Measurements from ENCODE around the gene ISL2. TPM values are rescaled to one million over a fixed set of nuclear protein-coding genes. Genes with fewer than 3 reads are reported as not detected.

The ISL2 gene
- polyA plus RNA-seq, 3 donors from 2014 or later = not detected

- H3K36me3 Mint-ChIP-seq = peaks cover 0 to 4% (median 0%) of the 10 kb centered on the region in 3 donors
- H3K4me1 Mint-ChIP-seq = peaks cover 63 to 84% of the 10 kb centered on the region in 2 donors
- peak overlapping the region; percentile 85 to 96 (median 88) for H3K4me3 Mint-ChIP-seq
- peaks cover 38 to 72% (median 62%) of the 10 kb centered on the region in 3 donors for H3K27me3 Mint-ChIP-seq (ENCODE audit: low read depth in 3 of 3)
- peak in 2 of 3 donors; percentile 50 to 53 for DNase-seq
- peaks cover 0 to 8% (median 0%) of the 10 kb centered on the region in 6 donors for H3K9me3 Mint-ChIP-seq
- no peak overlapping the region for H3K27ac Mint-ChIP-seq
Observed at GRCh38 chr15:76340803-76341365, 4.3 kb downstream of the ISL2 start.

DNA sequence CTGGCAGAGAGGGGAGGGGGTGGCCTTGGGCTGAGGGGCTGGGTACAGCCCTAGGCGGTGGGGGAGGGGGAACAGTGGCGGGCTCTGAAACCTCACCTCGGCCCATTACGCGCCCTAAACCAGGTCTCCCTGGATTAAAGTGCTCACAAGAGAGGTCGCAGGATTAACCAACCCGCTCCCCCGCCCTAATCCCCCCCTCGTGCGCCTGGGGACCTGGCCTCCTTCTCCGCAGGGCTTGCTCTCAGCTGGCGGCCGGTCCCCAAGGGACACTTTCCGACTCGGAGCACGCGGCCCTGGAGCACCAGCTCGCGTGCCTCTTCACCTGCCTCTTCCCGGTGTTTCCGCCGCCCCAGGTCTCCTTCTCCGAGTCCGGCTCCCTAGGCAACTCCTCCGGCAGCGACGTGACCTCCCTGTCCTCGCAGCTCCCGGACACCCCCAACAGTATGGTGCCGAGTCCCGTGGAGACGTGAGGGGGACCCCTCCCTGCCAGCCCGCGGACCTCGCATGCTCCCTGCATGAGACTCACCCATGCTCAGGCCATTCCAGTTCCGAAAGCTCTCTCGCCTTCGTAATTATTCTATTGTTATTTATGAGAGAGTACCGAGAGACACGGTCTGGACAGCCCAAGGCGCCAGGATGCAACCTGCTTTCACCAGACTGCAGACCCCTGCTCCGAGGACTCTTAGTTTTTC, 4.9 kb downstream of the ISL2 start:
- peaks cover 61 to 81% of the 10 kb centered on the region in 2 donors for H3K4me1 Mint-ChIP-seq
- H3K27me3 Mint-ChIP-seq (ENCODE audit: low read depth in 3 of 3) = peaks cover 36 to 70% (median 62%) of the 10 kb centered on the region in 3 donors
- DNase-seq = no peak
- peaks cover 0 to 8% (median 0%) of the 10 kb centered on the region in 6 donors for H3K9me3 Mint-ChIP-seq
- peaks cover 0 to 4% (median 0%) of the 10 kb centered on the region in 3 donors for H3K36me3 Mint-ChIP-seq
- peak overlapping the region; percentile 72 to 88 (median 77) for H3K4me3 Mint-ChIP-seq
- H3K27ac Mint-ChIP-seq = no peak overlapping the region

GRCh38 chr15:76342058-76342381, 5.4 kb downstream of the ISL2 start:
- H3K4me3 Mint-ChIP-seq = peak overlapping the region; percentile 72 to 85 (median 77)
- peaks cover 58 to 76% of the 10 kb centered on the region in 2 donors for H3K4me1 Mint-ChIP-seq
- DNase-seq = no peak
- peaks cover 0 to 8% (median 0%) of the 10 kb centered on the region in 6 donors for H3K9me3 Mint-ChIP-seq
- peaks cover 32 to 65% (median 63%) of the 10 kb centered on the region in 3 donors for H3K27me3 Mint-ChIP-seq (ENCODE audit: low read depth in 3 of 3)
- H3K36me3 Mint-ChIP-seq = peaks cover 0 to 2% (median 0%) of the 10 kb centered on the region in 3 donors
- no peak overlapping the region for H3K27ac Mint-ChIP-seq

DNA sequence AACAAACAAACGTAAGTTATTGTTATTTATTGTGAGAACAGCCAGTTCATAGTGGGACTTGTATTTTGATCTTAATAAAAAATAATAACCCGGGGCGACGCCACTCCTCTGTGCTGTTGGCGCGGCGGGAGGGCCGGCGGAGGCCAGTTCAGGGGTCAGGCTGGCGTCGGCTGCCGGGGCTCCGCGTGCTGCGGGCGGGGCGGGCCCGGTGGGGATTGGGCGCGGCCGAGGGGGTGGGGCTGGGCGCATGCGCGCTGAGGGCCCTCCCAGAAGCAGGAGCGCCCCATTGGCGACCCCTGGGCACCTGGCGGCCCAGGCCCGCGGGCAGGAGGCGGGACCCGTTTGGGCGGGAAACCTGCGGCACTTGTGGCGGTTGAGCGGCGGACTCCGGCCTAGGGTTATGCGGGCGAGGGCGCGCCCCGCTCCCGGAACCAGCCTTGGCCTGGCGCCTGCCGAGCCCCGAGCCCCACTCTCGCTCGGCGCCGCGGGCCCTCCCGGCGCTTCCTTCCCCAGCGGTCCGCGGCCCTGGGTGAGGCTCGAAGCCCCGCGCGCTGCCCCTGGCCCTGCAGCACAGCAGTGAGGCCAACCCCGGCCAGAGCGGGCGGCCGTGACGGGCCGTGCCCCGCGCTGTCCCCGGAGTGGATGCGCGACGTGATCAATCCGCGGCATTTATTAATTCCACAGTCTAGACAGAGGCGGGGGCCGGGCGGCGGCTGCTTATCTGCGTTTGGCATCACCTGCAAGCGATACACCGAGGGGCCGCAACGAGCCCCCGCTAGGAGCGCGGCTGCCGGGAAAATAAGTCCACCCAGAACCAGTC, 6.0 kb downstream of the ISL2 start:
- Mint-ChIP-seq H3K36me3 (peaks cover 0 to 1% (median 0%) of the 10 kb centered on the region in 3 donors), H3K4me3 (peak overlapping the region; percentile 60 to 85 (median 77)), H3K9me3 (peaks cover 0 to 5% (median 0%) of the 10 kb centered on the region in 6 donors), H3K27me3 (ENCODE audit: low read depth in 3 of 3) (peaks cover 26 to 60% (median 60%) of the 10 kb centered on the region in 3 donors), H3K4me1 (peaks cover 53 to 72% of the 10 kb centered on the region in 2 donors), H3K27ac (no peak overlapping the region)
- DNase-seq = no peak

DNA sequence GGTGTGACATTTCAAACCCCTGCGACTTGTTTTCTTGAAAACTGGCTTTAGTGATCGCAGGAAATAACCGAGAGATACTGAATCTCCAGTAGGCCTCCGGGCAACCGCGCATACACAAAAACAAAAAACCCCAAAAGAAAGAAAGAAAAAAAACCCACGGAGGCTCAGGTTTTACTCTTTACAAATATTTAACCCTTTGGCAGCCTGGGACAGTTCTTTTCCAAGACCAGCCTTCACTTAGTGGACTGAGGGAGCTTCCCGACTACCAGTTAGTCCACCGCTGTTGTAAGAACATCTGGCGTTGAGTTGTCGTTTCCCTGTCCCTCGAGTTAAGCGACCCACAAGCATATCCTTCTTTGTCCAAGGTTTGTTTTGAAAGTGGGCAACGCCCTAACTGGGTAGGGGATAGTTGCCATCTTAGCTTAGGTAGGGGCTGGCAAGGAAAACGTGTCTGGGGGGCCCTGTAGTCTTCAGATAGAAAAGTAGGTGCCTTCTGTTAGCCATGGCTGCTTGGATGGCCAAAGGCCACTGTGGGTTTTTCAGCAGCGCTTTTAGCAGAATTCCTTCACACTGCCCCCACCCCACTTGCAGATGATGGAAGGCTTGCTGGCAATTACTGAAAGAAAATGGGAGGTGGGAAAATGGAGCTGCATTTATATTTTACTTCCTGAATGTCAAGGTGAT, 6.9 kb downstream of the ISL2 start:
- no peak for DNase-seq
- H3K27me3 Mint-ChIP-seq (ENCODE audit: low read depth in 3 of 3) = peaks cover 25 to 64% (median 63%) of the 10 kb centered on the region in 3 donors
- H3K4me3 Mint-ChIP-seq = peak overlapping the region in 3 of 5 donors; percentile 4 to 46 (median 17)
- no peak overlapping the region for H3K27ac Mint-ChIP-seq
- peaks cover 52 to 71% of the 10 kb centered on the region in 2 donors for H3K4me1 Mint-ChIP-seq
- peaks cover 7 to 10% (median 8%) of the 10 kb centered on the region in 3 donors for H3K36me3 Mint-ChIP-seq
- H3K9me3 Mint-ChIP-seq = peaks cover 0 to 5% (median 0%) of the 10 kb centered on the region in 6 donors

DNA sequence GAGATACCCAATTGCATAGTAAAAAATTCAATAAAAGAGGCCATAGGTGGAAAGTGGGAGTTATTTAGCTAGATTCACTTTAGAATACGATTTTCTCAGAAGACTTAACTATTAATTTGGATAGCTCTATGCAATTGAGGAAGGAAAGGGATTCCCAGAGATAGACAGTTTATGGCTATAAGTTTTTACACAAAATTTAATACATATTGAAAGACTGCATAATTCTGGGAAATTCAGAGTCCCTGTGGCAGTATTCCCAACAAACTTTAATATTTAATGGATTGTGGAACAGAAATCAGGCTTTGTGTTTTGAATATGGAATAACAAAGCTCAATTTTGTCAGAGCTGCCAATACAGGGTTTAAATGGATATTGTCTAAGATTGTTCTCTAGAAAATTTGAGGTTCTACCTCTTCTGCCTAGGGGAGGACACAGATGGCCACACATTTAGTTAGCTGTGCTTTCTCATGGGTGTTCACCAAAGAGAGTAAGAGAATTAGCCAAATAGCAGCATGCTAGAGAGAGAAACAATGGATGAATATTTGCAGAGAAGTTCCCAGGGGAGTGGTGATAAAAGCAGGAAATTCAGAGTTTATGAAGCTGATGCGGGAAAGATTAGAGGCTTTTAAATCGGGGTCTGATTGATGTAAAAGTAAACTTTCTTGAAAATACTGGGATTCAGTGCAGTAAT, 8.5 kb downstream of the ISL2 start:
- H3K36me3 Mint-ChIP-seq = peaks cover 11 to 17% (median 15%) of the 10 kb centered on the region in 3 donors
- peaks cover 19 to 54% (median 50%) of the 10 kb centered on the region in 3 donors for H3K27me3 Mint-ChIP-seq (ENCODE audit: low read depth in 3 of 3)
- peaks cover 42 to 56% of the 10 kb centered on the region in 2 donors for H3K4me1 Mint-ChIP-seq
- H3K9me3 Mint-ChIP-seq = peaks cover 0 to 5% (median 0%) of the 10 kb centered on the region in 6 donors
- H3K27ac Mint-ChIP-seq = no peak overlapping the region
- no peak for DNase-seq
- peak overlapping the region; percentile 56 to 72 (median 61) for H3K4me3 Mint-ChIP-seq

DNA sequence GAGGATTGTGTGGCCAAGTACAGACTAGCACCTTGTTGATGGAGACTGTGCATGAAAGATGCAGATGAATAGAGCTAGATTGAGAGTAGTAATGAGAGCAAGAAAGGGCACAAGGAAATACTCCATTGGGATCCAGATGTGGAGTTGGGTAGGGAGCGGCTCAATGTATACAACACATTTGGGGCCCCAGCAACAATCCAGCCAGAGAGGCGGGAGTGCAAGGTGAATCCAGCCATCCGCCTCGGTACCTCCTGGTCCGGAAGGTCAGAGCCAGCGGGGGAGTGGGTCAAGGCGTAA, 9.0 kb downstream of the ISL2 start:
- Mint-ChIP-seq H3K4me1 (peaks cover 37 to 51% of the 10 kb centered on the region in 2 donors), H3K4me3 (peak overlapping the region; percentile 56 to 72 (median 61)), H3K27ac (no peak overlapping the region), H3K9me3 (peaks cover 0 to 5% (median 0%) of the 10 kb centered on the region in 6 donors), H3K36me3 (peaks cover 15 to 22% (median 15%) of the 10 kb centered on the region in 3 donors), H3K27me3 (ENCODE audit: low read depth in 3 of 3) (peaks cover 16 to 49% (median 45%) of the 10 kb centered on the region in 3 donors)
- no peak for DNase-seq

DNA sequence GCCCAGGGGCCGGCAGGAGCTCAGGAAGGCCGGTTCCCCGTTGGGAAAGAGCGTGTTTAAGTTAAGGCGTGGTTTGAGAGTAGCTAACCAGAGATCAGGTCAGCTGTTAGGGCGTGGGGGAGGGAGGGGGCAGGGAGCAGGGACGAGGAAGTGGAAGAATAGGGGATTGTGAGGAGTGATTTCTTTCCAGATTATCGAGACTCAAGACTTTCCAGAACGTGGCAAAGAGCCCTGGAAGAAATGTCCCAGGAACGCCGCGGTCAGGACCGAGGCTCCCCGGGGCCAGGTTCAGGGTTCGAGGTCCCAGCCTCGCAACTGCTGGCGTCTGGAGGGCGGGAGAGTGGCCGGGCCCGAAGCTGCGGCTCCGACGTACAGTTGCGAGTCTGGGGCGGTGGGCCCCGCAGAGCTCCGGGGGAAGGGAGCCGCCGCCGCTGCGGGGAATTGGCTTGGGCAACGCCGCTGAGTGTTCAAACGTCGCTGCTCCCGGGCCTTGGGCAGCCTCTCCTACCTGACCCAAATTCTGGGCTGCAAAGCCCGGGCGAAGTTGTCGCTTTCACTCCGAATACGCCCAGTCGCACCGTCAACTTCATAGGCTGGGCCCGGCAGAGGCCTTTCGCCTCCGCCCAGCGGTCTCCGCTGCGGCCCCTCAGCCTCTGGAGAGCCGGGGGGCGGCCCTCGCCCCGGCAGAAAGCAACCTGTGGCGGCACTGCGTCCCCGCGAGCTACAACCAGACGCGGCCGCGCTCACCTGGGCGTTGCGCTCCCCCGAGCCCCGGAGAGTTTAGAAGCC, 9.5 kb downstream of the ISL2 start:
- peak in 1 of 3 donors; percentile 11 for DNase-seq
- Mint-ChIP-seq H3K27me3 (ENCODE audit: low read depth in 3 of 3) (peaks cover 16 to 44% (median 42%) of the 10 kb centered on the region in 3 donors), H3K9me3 (peaks cover 0 to 4% (median 0%) of the 10 kb centered on the region in 6 donors), H3K36me3 (peaks cover 15 to 26% (median 21%) of the 10 kb centered on the region in 3 donors), H3K4me1 (peaks cover 32 to 45% of the 10 kb centered on the region in 2 donors), H3K27ac (no peak overlapping the region), H3K4me3 (peak overlapping the region; percentile 56 to 72 (median 61))

DNA sequence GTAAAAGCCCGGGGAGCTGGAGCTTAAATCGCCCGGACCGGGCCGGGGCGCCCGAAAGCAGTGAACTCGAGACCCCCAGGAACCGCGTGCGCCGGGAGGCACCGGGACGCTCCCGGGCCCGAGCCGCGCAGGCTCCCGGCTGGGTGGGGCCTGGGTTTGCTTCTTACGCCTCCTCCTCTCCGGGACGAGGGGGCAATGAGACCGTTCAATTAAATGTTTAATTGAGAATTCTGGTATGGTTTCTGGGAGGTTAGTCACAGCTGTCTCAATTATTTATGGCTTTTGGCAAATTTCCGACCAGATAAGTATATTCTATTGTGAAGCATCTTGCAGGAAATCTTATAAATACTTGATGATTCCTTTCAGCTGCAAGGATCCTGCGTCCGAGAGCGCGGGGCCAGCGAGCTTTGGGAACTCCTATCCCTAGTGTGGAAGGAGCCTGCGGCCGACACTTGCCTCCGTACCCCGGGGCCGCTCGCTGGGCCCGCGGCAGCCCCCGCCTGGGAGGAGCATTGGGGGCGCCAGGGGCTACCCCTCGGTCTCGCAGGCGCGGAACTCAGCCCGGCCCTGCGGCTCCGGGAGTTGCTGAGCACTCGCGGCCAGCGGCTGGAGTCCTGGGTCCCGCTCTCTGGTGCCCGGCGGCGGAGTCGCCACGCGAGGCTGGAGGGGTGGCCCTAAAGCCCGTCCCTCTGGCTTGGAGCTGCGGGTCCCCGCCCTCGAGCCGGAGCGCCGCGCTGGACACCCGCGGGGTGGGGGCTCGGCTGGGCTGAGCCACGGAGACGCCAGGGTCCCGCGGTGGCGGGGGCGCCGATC, 10.3 kb downstream of the ISL2 start:
- peaks cover 0 to 4% (median 0%) of the 10 kb centered on the region in 6 donors for H3K9me3 Mint-ChIP-seq
- no peak overlapping the region for H3K27ac Mint-ChIP-seq
- peaks cover 11 to 38% (median 37%) of the 10 kb centered on the region in 3 donors for H3K27me3 Mint-ChIP-seq (ENCODE audit: low read depth in 3 of 3)
- H3K36me3 Mint-ChIP-seq = peaks cover 15 to 29% (median 25%) of the 10 kb centered on the region in 3 donors
- H3K4me1 Mint-ChIP-seq = peaks cover 26 to 39% of the 10 kb centered on the region in 2 donors
- H3K4me3 Mint-ChIP-seq = peak overlapping the region in 4 of 5 donors; percentile 21 to 65 (median 37)
- no peak for DNase-seq

DNA sequence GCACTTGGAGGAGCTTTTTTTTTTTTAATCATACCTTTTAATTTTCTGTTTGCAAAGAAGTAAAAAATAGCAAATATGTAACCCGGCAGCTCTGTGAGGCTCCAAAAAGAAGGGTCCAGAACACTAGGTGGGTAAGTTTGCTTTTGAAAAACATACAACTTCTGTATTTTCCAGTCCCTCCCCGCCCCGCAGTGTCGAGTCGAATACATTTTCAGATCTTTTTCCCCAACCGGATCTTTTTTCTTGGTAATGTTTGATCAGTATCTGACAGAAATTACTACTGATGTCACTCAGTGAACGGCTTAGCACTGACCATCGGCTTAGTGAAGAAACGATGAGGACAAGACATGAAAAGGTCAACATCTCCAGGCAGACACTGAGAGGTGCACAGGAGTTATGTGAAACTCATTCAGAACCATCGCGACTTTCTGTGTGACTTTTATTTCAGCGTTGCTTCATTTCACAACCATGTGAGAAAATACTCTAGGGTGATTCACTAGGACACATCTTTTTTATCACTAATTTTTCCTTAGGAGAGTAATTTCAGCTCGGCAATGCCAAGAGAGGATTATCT, 11.0 kb downstream of the ISL2 start:
- Mint-ChIP-seq H3K27me3 (ENCODE audit: low read depth in 3 of 3) (peaks cover 9 to 34% (median 32%) of the 10 kb centered on the region in 3 donors), H3K9me3 (peaks cover 0 to 4% (median 0%) of the 10 kb centered on the region in 6 donors), H3K4me1 (peaks cover 22 to 34% of the 10 kb centered on the region in 2 donors), H3K36me3 (peaks cover 15 to 29% (median 28%) of the 10 kb centered on the region in 3 donors), H3K4me3 (peak overlapping the region in 4 of 5 donors; percentile 6 to 56 (median 28)), H3K27ac (no peak overlapping the region)
- no peak for DNase-seq
